Mesenchymal stem cell (in vitro differentiated cells and primary cell): Measurements from ENCODE around the gene FRMD4B.

Source experiments
- DNase-seq: peaks from one replicate; pipeline ENCODE4 v3.0.0-alpha.2; 2013
- H2AFZ ChIP-seq: one replicate; pipeline ENCODE4 v1.6.1; 2013; ENCODE audit warnings: low read depth, mild to moderate bottlenecking, control low read depth, inconsistent platforms, low read length, moderate library complexity
- H2AK5ac ChIP-seq: 2 replicates; pipeline ENCODE4 v1.6.1; 2013; ENCODE audit warnings: low read length, moderate library complexity, mild to moderate bottlenecking, inconsistent platforms; ENCODE audit not compliant: severe bottlenecking
- H2BK120ac ChIP-seq: one replicate; pipeline ENCODE4 v1.6.1; 2013; ENCODE audit warnings: low read depth, mild to moderate bottlenecking, inconsistent platforms, low read length, moderate library complexity
- H2BK12ac ChIP-seq, 2 experiments: one replicate each; pipeline ENCODE4 v1.6.1; 2013; ENCODE audit warnings: inconsistent platforms in 2 of 2, low read length in 2 of 2, mild to moderate bottlenecking in 2 of 2, moderate library complexity in 2 of 2, control low read depth in 1 of 2
- H2BK15ac ChIP-seq: one replicate; pipeline ENCODE4 v1.6.1; 2013; ENCODE audit warnings: mild to moderate bottlenecking, low read depth, inconsistent platforms; ENCODE audit not compliant: poor library complexity, severe bottlenecking
- H2BK5ac ChIP-seq: 2 replicates; pipeline ENCODE4 v1.6.1; 2013; ENCODE audit warnings: low read depth, mild to moderate bottlenecking, low read length, control low read depth, inconsistent platforms; ENCODE audit not compliant: poor library complexity, severe bottlenecking
- H3K14ac ChIP-seq, 2 experiments: one replicate each; pipeline ENCODE4 v1.6.1; 2013; ENCODE audit warnings: inconsistent platforms in 2 of 2, low read length in 2 of 2, control low read depth in 1 of 2, mild to moderate bottlenecking in 1 of 2, moderate library complexity in 1 of 2
- H3K18ac ChIP-seq, 2 experiments: one replicate each; pipeline ENCODE4 v1.6.1; 2013; ENCODE audit warnings: inconsistent platforms in 2 of 2, low read length in 2 of 2, control low read depth in 1 of 2, low read depth in 1 of 2, mild to moderate bottlenecking in 1 of 2
- H3K23ac ChIP-seq, 2 experiments: one replicate each; pipeline ENCODE4 v1.6.1; 2013; ENCODE audit warnings: inconsistent platforms in 2 of 2, low read length in 2 of 2, mild to moderate bottlenecking in 2 of 2, moderate library complexity in 2 of 2, control low read depth in 1 of 2
- H3K27ac ChIP-seq: 2 replicates; pipeline ENCODE4 v1.5.1; 2013; ENCODE audit warnings: mild to moderate bottlenecking, moderate library complexity, low read length, control low read depth, inconsistent platforms; ENCODE audit not compliant: poor library complexity, severe bottlenecking
- H3K27me3 ChIP-seq, 2 experiments: 2 replicates each; pipeline versions ENCODE4 v1.6.1 to v1.7.0; 2013; ENCODE audit warnings: low read length in 2 of 2, mild to moderate bottlenecking in 2 of 2, moderate library complexity in 2 of 2, control low read depth in 1 of 2, inconsistent platforms in 1 of 2; ENCODE audit not compliant: control insufficient read depth in 1 of 2, insufficient read depth in 1 of 2
- H3K36me3 ChIP-seq, 2 experiments: 2 replicates each; pipeline versions ENCODE4 v1.6.1 to v1.7.0; 2013; ENCODE audit warnings: low read length in 2 of 2, control low read depth in 1 of 2, inconsistent platforms in 1 of 2, low read depth in 1 of 2, mild to moderate bottlenecking in 1 of 2; ENCODE audit not compliant: insufficient read depth in 2 of 2, control insufficient read depth in 1 of 2
- H3K4ac ChIP-seq, 2 experiments: one replicate each; pipeline ENCODE4 v1.6.1; 2013; ENCODE audit warnings: inconsistent platforms in 2 of 2, low read length in 2 of 2, mild to moderate bottlenecking in 2 of 2, moderate library complexity in 2 of 2, control low read depth in 1 of 2, low read depth in 1 of 2
- H3K4me1 ChIP-seq: 2 replicates; pipeline ENCODE4 v1.6.1; 2013; ENCODE audit warnings: low read depth, low read length, control low read depth; ENCODE audit not compliant: control insufficient read depth, insufficient read depth
- H3K4me2 ChIP-seq: 2 replicates; pipeline ENCODE4 v1.6.1; 2013; ENCODE audit warnings: low read length, mild to moderate bottlenecking, inconsistent platforms; ENCODE audit not compliant: poor library complexity, severe bottlenecking
- H3K4me3 ChIP-seq, 2 experiments: 2 replicates each; pipeline versions ENCODE4 v1.5.1 to v1.7.0; 2013; ENCODE audit warnings: low read length in 2 of 2, mild to moderate bottlenecking in 2 of 2, control low read depth in 1 of 2, low read depth in 1 of 2; ENCODE audit not compliant: insufficient read depth in 1 of 2
- H3K79me1 ChIP-seq: replicated peaks from 2 replicates; pipeline ENCODE4 v1.6.1; 2013; ENCODE audit warnings: mild to moderate bottlenecking, control low read depth, low read length, inconsistent platforms; ENCODE audit not compliant: poor library complexity, severe bottlenecking
- H3K9ac ChIP-seq: 2 replicates; pipeline ENCODE4 v1.7.0; 2013; ENCODE audit warnings: mild to moderate bottlenecking, low read length, moderate library complexity
- H3K9me3 ChIP-seq: 2 replicates; pipeline ENCODE4 v1.7.0; 2013; ENCODE audit warnings: mild to moderate bottlenecking, low read length; ENCODE audit not compliant: control insufficient read depth
- H4K8ac ChIP-seq: one replicate; pipeline ENCODE4 v1.6.1; 2013; ENCODE audit warnings: inconsistent platforms, mild to moderate bottlenecking, low read length, moderate library complexity
- H4K91ac ChIP-seq: one replicate; pipeline ENCODE4 v1.6.1; 2013; ENCODE audit warnings: mild to moderate bottlenecking, low read length, inconsistent platforms
- WGBS: methylation state at CpG from one replicate; pipeline ENCODE4 v1.1.7; 2013; ENCODE audit warnings: mixed read lengths; 5-methylcytosine and 5-hydroxymethylcytosine counted together

The FRMD4B gene

DNA sequence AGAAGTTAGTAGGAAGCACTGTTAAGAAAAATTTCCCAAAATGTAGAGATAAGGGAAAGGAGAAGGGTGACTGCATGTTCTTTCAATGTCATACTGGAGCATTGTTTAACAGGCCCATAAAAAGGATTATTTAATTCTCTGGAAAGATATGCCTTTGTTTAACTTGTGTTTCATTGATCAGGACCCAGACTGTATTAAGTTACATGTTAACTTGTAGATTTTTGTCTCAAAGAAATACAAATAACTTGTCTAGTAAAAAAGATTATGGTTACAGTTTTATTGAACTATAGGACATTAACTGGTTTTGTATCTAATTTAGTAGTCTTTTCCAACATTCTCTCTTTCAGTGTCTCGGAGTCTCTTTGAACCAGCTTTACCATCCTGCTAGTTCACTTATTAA, 213.8 kb downstream of the FRMD4B start:
- Histone ChIP-seq H3K27me3 (no peaks in the 10 kb centered on the region), H3K14ac (no peak overlapping the region), H2BK15ac (no peak overlapping the region), H3K9ac (no peak overlapping the region), H3K4me2 (no peak overlapping the region), H3K36me3 (peaks cover 0 to 3% of the 10 kb centered on the region in 2 experiments), H4K91ac (no peak overlapping the region), H3K18ac (no peak overlapping the region), H4K8ac (no peak overlapping the region), H2AK5ac (no peak overlapping the region), H2BK120ac (no peak overlapping the region), H2BK12ac (no peak overlapping the region), H2AFZ (no peak overlapping the region), H3K4me1 (no peaks in the 10 kb centered on the region), H3K4ac (no peak overlapping the region), H3K79me1 (no peaks in the 10 kb centered on the region), H3K9me3 (no peaks in the 10 kb centered on the region), H3K4me3 (no peak overlapping the region), H3K27ac (no peak overlapping the region), H3K23ac (no peak overlapping the region), H2BK5ac (no peak overlapping the region)
- DNase-seq: no peak
- WGBS: 100% methylated on average over 1 of the region's 1 CpG

DNA sequence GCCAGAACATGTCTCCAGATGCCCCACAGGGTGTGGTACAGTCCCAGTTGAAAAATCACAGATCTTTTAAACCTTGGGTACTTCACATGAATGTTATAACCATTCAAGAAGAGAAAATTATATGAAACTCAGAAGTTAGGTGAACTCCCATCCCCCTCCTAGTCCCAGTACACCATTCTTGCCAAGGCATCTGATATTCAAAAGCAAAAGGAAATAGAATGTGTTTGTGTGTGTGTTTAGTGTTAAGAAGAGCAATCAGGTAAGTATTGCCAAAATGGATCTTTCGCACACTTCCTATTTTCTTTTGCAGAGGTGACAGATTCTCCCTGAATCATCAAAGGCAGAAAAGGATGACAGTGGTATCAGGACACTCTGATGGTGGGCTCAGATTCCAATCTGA, 219.4 kb downstream of the FRMD4B start:
- no peak overlapping the region for H3K14ac ChIP-seq
- no peak overlapping the region for H4K91ac ChIP-seq
- no peak overlapping the region for H3K4ac ChIP-seq
- H3K4me1 ChIP-seq: no peaks in the 10 kb centered on the region
- H3K18ac ChIP-seq: no peak overlapping the region
- peaks cover 0 to 3% of the 10 kb centered on the region in 2 experiments for H3K36me3 ChIP-seq
- H3K27me3 ChIP-seq: no peaks in the 10 kb centered on the region
- 93% methylated on average over 1 of the region's 1 CpG for WGBS
- H3K9me3 ChIP-seq: no peaks in the 10 kb centered on the region
- H4K8ac ChIP-seq: no peak overlapping the region
- H2BK5ac ChIP-seq: no peak overlapping the region
- H3K27ac ChIP-seq: no peak overlapping the region
- no peak overlapping the region for H2AK5ac ChIP-seq
- H3K79me1 ChIP-seq: no peaks in the 10 kb centered on the region
- no peak overlapping the region for H2BK12ac ChIP-seq
- no peak for DNase-seq
- no peak overlapping the region for H3K4me2 ChIP-seq
- no peak overlapping the region for H2BK15ac ChIP-seq
- no peak overlapping the region for H3K9ac ChIP-seq
- H2AFZ ChIP-seq: no peak overlapping the region
- no peak overlapping the region for H3K4me3 ChIP-seq
- H2BK120ac ChIP-seq: no peak overlapping the region
- no peak overlapping the region for H3K23ac ChIP-seq

DNA sequence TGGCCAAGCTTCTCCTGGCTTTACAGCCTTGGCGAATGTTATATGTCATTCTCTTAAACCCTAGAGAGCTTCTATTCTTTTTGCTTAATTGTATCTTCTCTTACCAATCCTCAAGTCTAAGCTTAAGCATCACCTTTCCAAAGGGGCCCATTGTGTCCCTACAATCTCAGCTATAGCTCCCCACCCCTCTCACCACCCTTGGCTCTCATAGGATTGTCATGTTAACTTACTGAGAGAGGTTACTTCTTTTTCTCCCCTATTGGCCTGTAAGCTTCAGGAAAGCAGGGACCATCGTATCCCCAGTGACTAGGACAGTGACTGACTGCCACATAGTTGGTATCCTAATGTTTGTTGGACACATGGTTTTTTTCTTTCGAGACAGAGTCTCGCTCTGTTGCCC, 220.1 kb downstream of the FRMD4B start:
- H3K18ac ChIP-seq: no peak overlapping the region
- H3K4me2 ChIP-seq: no peak overlapping the region
- no peak overlapping the region for H2BK15ac ChIP-seq
- 92% methylated on average over 4 of the region's 4 CpGs for WGBS
- H3K23ac ChIP-seq: no peak overlapping the region
- no peak overlapping the region for H4K91ac ChIP-seq
- H3K79me1 ChIP-seq: no peaks in the 10 kb centered on the region
- no peak overlapping the region for H2BK12ac ChIP-seq
- no peak overlapping the region for H4K8ac ChIP-seq
- H3K27ac ChIP-seq: no peak overlapping the region
- no peak overlapping the region for H3K14ac ChIP-seq
- no peak overlapping the region for H2BK120ac ChIP-seq
- H2AFZ ChIP-seq: no peak overlapping the region
- H2AK5ac ChIP-seq: no peak overlapping the region
- H3K4me1 ChIP-seq: no peaks in the 10 kb centered on the region
- H3K9me3 ChIP-seq: no peaks in the 10 kb centered on the region
- H3K27me3 ChIP-seq: no peaks in the 10 kb centered on the region
- no peak overlapping the region for H3K4me3 ChIP-seq
- no peak for DNase-seq
- H2BK5ac ChIP-seq: no peak overlapping the region
- H3K4ac ChIP-seq: no peak overlapping the region
- H3K9ac ChIP-seq: no peak overlapping the region
- peaks cover 0 to 3% of the 10 kb centered on the region in 2 experiments for H3K36me3 ChIP-seq

DNA sequence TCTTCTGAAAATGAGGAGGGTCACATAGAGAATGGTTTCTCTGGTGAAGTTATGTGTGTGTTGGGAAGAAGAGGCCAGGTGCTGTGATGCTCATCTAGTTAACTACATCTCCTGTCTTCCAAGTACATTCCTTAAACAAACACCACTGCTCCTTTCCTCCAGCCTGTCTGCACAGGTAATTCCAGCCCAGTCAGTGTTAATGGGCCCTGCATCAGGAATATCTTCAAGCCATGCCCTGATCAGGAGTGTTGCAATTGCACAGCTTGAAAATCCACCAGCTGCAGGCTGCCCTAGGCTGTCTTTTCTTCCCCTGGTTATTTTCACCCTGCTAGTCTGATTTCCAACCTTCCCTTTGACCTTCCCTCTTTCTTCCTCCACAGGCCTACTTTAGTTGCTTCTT, 221.6 kb downstream of the FRMD4B start:
- no peak overlapping the region for H3K27ac ChIP-seq
- no peak overlapping the region for H3K9ac ChIP-seq

More for the DNA sequence above, 221.6 kb downstream of the FRMD4B start:
- no peaks in the 10 kb centered on the region for H3K27me3 ChIP-seq
- no peaks in the 10 kb centered on the region for H3K9me3 ChIP-seq
- no peak overlapping the region for H2BK5ac ChIP-seq
- peak overlapping the region in 1 of 2 experiments; percentile 46 for H3K18ac ChIP-seq
- H2AK5ac ChIP-seq: no peak overlapping the region
- DNase-seq: no peak
- no peak overlapping the region for H4K8ac ChIP-seq
- no peak overlapping the region for H2BK120ac ChIP-seq
- H3K4me1 ChIP-seq: no peaks in the 10 kb centered on the region
- H2BK15ac ChIP-seq: no peak overlapping the region
- H3K4me3 ChIP-seq: no peak overlapping the region
- no peak overlapping the region for H3K14ac ChIP-seq
- no peak overlapping the region for H3K4me2 ChIP-seq
- H3K79me1 ChIP-seq: no peaks in the 10 kb centered on the region
- no peak overlapping the region for H3K23ac ChIP-seq
- H4K91ac ChIP-seq: no peak overlapping the region
- peaks cover 0 to under 1% of the 10 kb centered on the region in 2 experiments for H3K36me3 ChIP-seq
- H3K4ac ChIP-seq: no peak overlapping the region
- H2AFZ ChIP-seq: no peak overlapping the region
- no peak overlapping the region for H2BK12ac ChIP-seq
